ENCODE measurements around the gene CNTN4. TPM values are rescaled to one million over a fixed set of nuclear protein-coding genes. Genes with fewer than 3 reads are reported as not detected.

The CNTN4 gene
- total RNA-seq, 1 experiment from 2014 or later: not detected

GRCh38 chr3:2452249-2452648, 353.6 kb downstream of the CNTN4 start (continued):
- TF ChIP-seq AFF4 (CRISPR knock-in tag; IDR thresholded peaks at IDR 0.05; ENCODE audit: borderline replicate concordance) (no peak), ZNF532 (CRISPR knock-in tag; IDR thresholded peaks at IDR 0.05; ENCODE audit: borderline replicate concordance) (no peak), CDX4 (CRISPR knock-in tag; IDR thresholded peaks at IDR 0.05; ENCODE audit: borderline replicate concordance) (no peak), CREM (CRISPR knock-in tag; IDR thresholded peaks at IDR 0.05) (no peak), ETV6 (CRISPR knock-in tag; IDR thresholded peaks at IDR 0.05) (no peak)

- Mint-ChIP-seq H3K4me1 (no peaks in the 10 kb centered on the region), H3K27me3 (ENCODE audit: low read depth) (peaks cover 2% of the 10 kb centered on the region), H3K27ac (no peak overlapping the region), H3K4me3 (no peak overlapping the region), H3K9me3 (peaks cover 79% of the 10 kb centered on the region), H3K36me3 (peaks cover 60% of the 10 kb centered on the region)
- ATAC-seq: no peak
- no peak for DNase-seq (ENCODE audit: low spot score)
- CTCF ChIA-PET: no interaction called here
- POLR2A ChIA-PET: no interaction called here
- TF ChIP-seq FOXJ3 (CRISPR knock-in tag; IDR thresholded peaks at IDR 0.05; ENCODE audit: borderline replicate concordance) (no peak), ATF1 (CRISPR knock-in tag; IDR thresholded peaks at IDR 0.05) (no peak), FOXP4 (CRISPR knock-in tag; IDR thresholded peaks at IDR 0.05) (no peak), E2F1 (CRISPR knock-in tag; IDR thresholded peaks at IDR 0.05) (no peak), TP53 (CRISPR knock-in tag; IDR thresholded peaks at IDR 0.05) (no peak), ZNF281 (CRISPR knock-in tag; IDR thresholded peaks at IDR 0.05) (no peak), ZNF219 (CRISPR knock-in tag; IDR thresholded peaks at IDR 0.05; ENCODE audit: borderline replicate concordance) (no peak), ELF4 (CRISPR knock-in tag; IDR thresholded peaks at IDR 0.05; ENCODE audit: low read depth) (no peak), ZNF512 (CRISPR knock-in tag; IDR thresholded peaks at IDR 0.05; ENCODE audit: borderline replicate concordance) (no peak), KAT7 (CRISPR knock-in tag; IDR thresholded peaks at IDR 0.05; ENCODE audit: borderline replicate concordance) (no peak), ZNF425 (CRISPR knock-in tag; conservative IDR thresholded peaks at IDR 0.05) (no peak)
These were observed 356.2 kb downstream of the CNTN4 start for GRCh38 chr3:2454865-2455264.
